Keratinocyte (primary cell): Measurements from ENCODE around the gene C6orf163. TPM values are rescaled to one million over a fixed set of nuclear protein-coding genes. Genes with fewer than 3 reads are reported as not detected.

ENCODE experiments used
- DNase-seq: peaks from one replicate; pipeline ENCODE4 v3.0.0-alpha.2; 2011; ENCODE audit warnings: low read depth, missing footprints, low spot score
- FAIRE-seq: peaks from 2 replicates; lab custom pipeline; 2011; peaks lifted over from hg19 to GRCh38; lab: Jason Lieb, UNC
- H2AFZ ChIP-seq: 2 replicates; pipeline ENCODE4 v1.6.0; 2012; ENCODE audit warnings: low read length, control low read depth, inconsistent platforms; ENCODE audit not compliant: control insufficient read depth
- H3K27ac ChIP-seq: 2 replicates; pipeline ENCODE4 v1.5.1; 2011; ENCODE audit warnings: low read length; ENCODE audit not compliant: control insufficient read depth, insufficient read depth
- H3K27me3 ChIP-seq: 3 replicates; pipeline ENCODE4 v1.6.0; 2011; ENCODE audit warnings: low read length; ENCODE audit not compliant: control insufficient read depth, insufficient read depth; ENCODE audit errors: extremely low read depth
- H3K36me3 ChIP-seq, 2 experiments: 2 replicates in 1 of 2; 3 replicates in 1 of 2; pipeline ENCODE4 v1.5.1; 2011; ENCODE audit warnings: low read length in 2 of 2, mild to moderate bottlenecking in 1 of 2; ENCODE audit not compliant: control insufficient read depth in 2 of 2, insufficient read depth in 2 of 2; ENCODE audit errors: extremely low read depth in 1 of 2
- H3K4me1 ChIP-seq: 3 replicates; pipeline ENCODE4 v1.5.1; 2011; ENCODE audit warnings: low read length; ENCODE audit not compliant: control insufficient read depth, insufficient read depth; ENCODE audit errors: extremely low read depth
- H3K4me2 ChIP-seq: 3 replicates; pipeline ENCODE4 v1.6.0; 2011; ENCODE audit warnings: low read depth, low read length; ENCODE audit not compliant: control insufficient read depth, insufficient read depth; ENCODE audit errors: extremely low read depth
- H3K4me3 ChIP-seq, 3 experiments: fragments of 200-600 bp in 1 of 3; sonication (generic) in 1 of 3; 2 replicates in 2 of 3; 3 replicates in 1 of 3; pipeline ENCODE4 v1.5.1; 2011 to 2016; ENCODE audit warnings: low read length in 3 of 3, mild to moderate bottlenecking in 3 of 3, control low read depth in 2 of 3, inconsistent platforms in 1 of 3, low read depth in 1 of 3, mixed read lengths in 1 of 3, mixed run types in 1 of 3, moderate library complexity in 1 of 3; ENCODE audit not compliant: control insufficient read depth in 2 of 3, insufficient read depth in 2 of 3; ENCODE audit errors: extremely low read depth in 1 of 3
- H3K79me2 ChIP-seq: 2 replicates; pipeline ENCODE4 v1.6.0; 2012; ENCODE audit warnings: low read length; ENCODE audit not compliant: control insufficient read depth, insufficient read depth
- H3K9ac ChIP-seq: 3 replicates; pipeline ENCODE4 v1.6.0; 2011; ENCODE audit warnings: low read length; ENCODE audit not compliant: control insufficient read depth, insufficient read depth; ENCODE audit errors: extremely low read depth
- H3K9me1 ChIP-seq: 3 replicates; pipeline ENCODE4 v1.6.0; 2011; ENCODE audit warnings: low read length; ENCODE audit not compliant: control insufficient read depth, insufficient read depth; ENCODE audit errors: extremely low read depth
- H3K9me3 ChIP-seq: 2 replicates; pipeline ENCODE4 v1.5.1; 2012; ENCODE audit warnings: low read depth, low read length; ENCODE audit not compliant: control insufficient read depth
- H4K20me1 ChIP-seq: 3 replicates; pipeline ENCODE4 v1.6.0; 2011; ENCODE audit warnings: low read length; ENCODE audit not compliant: control insufficient read depth, insufficient read depth; ENCODE audit errors: extremely low read depth
- CTCF ChIP-seq, 3 experiments: IDR thresholded peaks in 1 of 3; conservative IDR thresholded peaks in 1 of 3; optimal IDR thresholded peaks in 1 of 3; 2 replicates in 2 of 3; 3 replicates in 1 of 3; pipeline versions ENCODE3 to v1.5.1; 2011; ENCODE audit warnings: low read length in 3 of 3, mild to moderate bottlenecking in 3 of 3, moderate library complexity in 2 of 3, control low read depth in 1 of 3, inconsistent platforms in 1 of 3; ENCODE audit not compliant: insufficient read depth in 2 of 3; ENCODE audit errors: extremely low read depth in 1 of 3
- EZH2 ChIP-seq: IDR thresholded peaks from one replicate; pipeline ENCODE4 v1.6.1; 2012; ENCODE audit warnings: inconsistent platforms, mild to moderate bottlenecking, low read length, moderate library complexity
- dilution Hi-C: fragments of 300-500 bp; cut with MboI; formaldehyde crosslinking; loops from one replicate; pipeline ENCODE4 v1.7.0; 2020; ENCODE audit warnings: low sequenced_read_pairs; ENCODE audit not compliant: extremely low pct_ligation_motif_present
- polyA plus RNA-seq, 5 experiments: library from polyadenylated mRNA; depleted of rRNA in 3 of 5; stranded (reverse) in 3 of 5; stranded (forward) in 1 of 5; unstranded in 1 of 5; fragments of >200 nt; gene quantifications; 1 replicate in 1 of 5; 2 replicates in 3 of 5; 3 replicates in 1 of 5; pipeline versions ENCODE4 v1.2.1 to v1.2.3, GENCODE V29; 2011 to 2012; ENCODE audit warnings: missing spikeins in 2 of 5, low read depth in 1 of 5, low replicate concordance in 1 of 5

Gene C6orf163
- polyA plus RNA-seq, 1 donor (not counting 4 experiments of a cell fraction or from before 2014, with no cell fraction given) = 0.83 TPM

GRCh38 chr6:87376643-87377042, 32.0 kb downstream of the C6orf163 start:
- no peak overlapping the region for H3K27ac ChIP-seq
- H3K9me1 ChIP-seq = no peaks in the 10 kb centered on the region
- dilution Hi-C loops = no loop called here
- FAIRE-seq (no peak), DNase-seq (no peak)
- H3K9ac ChIP-seq = no peak overlapping the region
- H3K36me3 ChIP-seq = no peaks in the 10 kb centered on the region
- H3K9me3 ChIP-seq = no peaks in the 10 kb centered on the region
- TF ChIP-seq CTCF (optimal IDR thresholded peaks at IDR 0.05 in 1 of 3, IDR thresholded peaks at IDR 0.05 in 1 of 3, conservative IDR thresholded peaks at IDR 0.05 in 1 of 3; ENCODE audit: extremely low read depth in 1 of 3, insufficient read depth in 2 of 3, low read length in 3 of 3) (no peak), EZH2 (no peak)
- H4K20me1 ChIP-seq = no peaks in the 10 kb centered on the region
- H3K4me2 ChIP-seq = no peak overlapping the region
- H3K4me3 ChIP-seq = no peak overlapping the region
- no peaks in the 10 kb centered on the region for H3K27me3 ChIP-seq
- no peak overlapping the region for H2AFZ ChIP-seq
- no peaks in the 10 kb centered on the region for H3K79me2 ChIP-seq
- no peaks in the 10 kb centered on the region for H3K4me1 ChIP-seq

GRCh38 chr6:87378947-87379346, 34.3 kb downstream of the C6orf163 start:
- H3K27me3 ChIP-seq = no peaks in the 10 kb centered on the region
- H2AFZ ChIP-seq = no peak overlapping the region
- FAIRE-seq (no peak), DNase-seq (no peak)
- dilution Hi-C loops = no loop called here
- no peak overlapping the region for H3K9ac ChIP-seq
- no peaks in the 10 kb centered on the region for H4K20me1 ChIP-seq
- H3K4me2 ChIP-seq = no peak overlapping the region
- H3K27ac ChIP-seq = no peak overlapping the region
- H3K4me1 ChIP-seq = no peaks in the 10 kb centered on the region
- no peaks in the 10 kb centered on the region for H3K9me3 ChIP-seq
- H3K79me2 ChIP-seq = no peaks in the 10 kb centered on the region
- no peak overlapping the region for H3K4me3 ChIP-seq
- TF ChIP-seq EZH2 = no peak
- TF ChIP-seq CTCF (optimal IDR thresholded peaks at IDR 0.05 in 1 of 3, IDR thresholded peaks at IDR 0.05 in 1 of 3, conservative IDR thresholded peaks at IDR 0.05 in 1 of 3; ENCODE audit: extremely low read depth in 1 of 3, insufficient read depth in 2 of 3, low read length in 3 of 3) = no peak
- H3K36me3 ChIP-seq = no peaks in the 10 kb centered on the region
- H3K9me1 ChIP-seq = no peaks in the 10 kb centered on the region
